ENCODE results near the gene DOCK1.
A peak's percentile ranks its signal among the peaks of the same experiment; 100 is the strongest.

Gene DOCK1

GRCh38 chr10:127431525-127431924, 526.3 kb downstream of the DOCK1 start:
- Histone ChIP-seq H3K9me3 (peaks cover 12% of the 10 kb centered on the region), H3K36me3 (no peaks in the 10 kb centered on the region), H3K4me3 (no peak overlapping the region), H3K9ac (no peak overlapping the region), H3K4me2 (no peak overlapping the region), H3K27me3 (no peaks in the 10 kb centered on the region), H3K27ac (no peak overlapping the region), H4K20me1 (no peaks in the 10 kb centered on the region), H3K4me1 (no peaks in the 10 kb centered on the region)
- TF ChIP-seq Cebpa-rat (IDR thresholded peaks at IDR 0.05) = no peak

DNA sequence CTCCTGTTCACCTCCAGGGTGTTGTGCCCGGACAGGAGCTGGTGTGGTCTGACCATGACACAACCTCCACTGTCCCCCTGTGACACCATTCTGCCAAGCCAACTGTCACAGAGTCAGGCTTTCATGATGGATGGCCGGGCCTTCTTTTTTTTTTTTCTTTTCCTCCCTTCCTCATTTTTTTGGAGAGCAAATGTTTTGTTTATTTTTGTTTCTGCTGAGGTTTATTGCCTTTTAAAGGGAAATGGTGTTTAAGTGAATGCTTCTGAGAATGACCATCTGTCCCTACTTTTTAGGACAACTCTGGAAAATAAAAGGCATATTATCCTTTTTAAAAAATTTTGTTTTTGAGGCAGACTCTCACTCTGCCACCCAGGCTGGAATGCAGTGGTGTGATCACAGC, 528.8 kb downstream of the DOCK1 start:
- Histone ChIP-seq H3K36me3 (no peaks in the 10 kb centered on the region), H3K4me1 (no peaks in the 10 kb centered on the region), H3K27me3 (no peaks in the 10 kb centered on the region), H3K4me2 (no peak overlapping the region), H3K27ac (no peak overlapping the region), H3K9ac (no peak overlapping the region), H4K20me1 (no peaks in the 10 kb centered on the region), H3K9me3 (peaks cover 12% of the 10 kb centered on the region), H3K4me3 (no peak overlapping the region)
- no peak for TF ChIP-seq Cebpa-rat (IDR thresholded peaks at IDR 0.05)

DNA sequence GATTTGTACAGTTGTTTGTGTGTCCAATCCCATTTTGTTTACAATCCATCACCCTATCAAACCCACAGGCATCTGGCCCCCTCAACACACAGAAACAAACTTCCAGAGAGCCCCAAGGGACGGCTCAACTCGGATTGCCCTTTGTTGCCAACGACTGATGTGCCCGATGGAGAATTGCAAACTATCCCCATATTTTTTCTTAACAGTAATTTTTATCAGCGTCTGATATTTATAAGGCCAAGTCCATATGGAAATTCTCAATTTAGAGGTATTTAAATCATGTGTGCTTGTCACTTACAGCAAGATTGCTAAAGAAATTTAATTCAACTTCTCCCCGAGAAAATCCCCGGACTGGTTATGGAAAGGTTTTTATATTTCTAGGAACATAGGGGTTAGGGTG, 530.0 kb downstream of the DOCK1 start:
- Histone ChIP-seq H3K36me3 (no peaks in the 10 kb centered on the region), H3K4me3 (no peak overlapping the region)
- TF ChIP-seq Cebpa-rat (IDR thresholded peaks at IDR 0.05) = no peak

GRCh38 chr10:127440371-127440770, 535.1 kb downstream of the DOCK1 start:
- Histone ChIP-seq H3K4me1 (peaks cover 32% of the 10 kb centered on the region), H3K27me3 (no peaks in the 10 kb centered on the region), H3K9ac (no peak overlapping the region), H3K9me3 (no peaks in the 10 kb centered on the region), H3K4me3 (no peak overlapping the region), H3K4me2 (no peak overlapping the region), H3K36me3 (no peaks in the 10 kb centered on the region), H4K20me1 (no peaks in the 10 kb centered on the region), H3K27ac (no peak overlapping the region)
- TF ChIP-seq Cebpa-rat (IDR thresholded peaks at IDR 0.05) = no peak

More for the DNA sequence above, 530.0 kb downstream of the DOCK1 start:
- Histone ChIP-seq H4K20me1 (no peaks in the 10 kb centered on the region), H3K27ac (no peak overlapping the region), H3K4me1 (no peaks in the 10 kb centered on the region), H3K27me3 (no peaks in the 10 kb centered on the region), H3K9ac (no peak overlapping the region), H3K9me3 (peaks cover 12% of the 10 kb centered on the region), H3K4me2 (no peak overlapping the region)

DNA sequence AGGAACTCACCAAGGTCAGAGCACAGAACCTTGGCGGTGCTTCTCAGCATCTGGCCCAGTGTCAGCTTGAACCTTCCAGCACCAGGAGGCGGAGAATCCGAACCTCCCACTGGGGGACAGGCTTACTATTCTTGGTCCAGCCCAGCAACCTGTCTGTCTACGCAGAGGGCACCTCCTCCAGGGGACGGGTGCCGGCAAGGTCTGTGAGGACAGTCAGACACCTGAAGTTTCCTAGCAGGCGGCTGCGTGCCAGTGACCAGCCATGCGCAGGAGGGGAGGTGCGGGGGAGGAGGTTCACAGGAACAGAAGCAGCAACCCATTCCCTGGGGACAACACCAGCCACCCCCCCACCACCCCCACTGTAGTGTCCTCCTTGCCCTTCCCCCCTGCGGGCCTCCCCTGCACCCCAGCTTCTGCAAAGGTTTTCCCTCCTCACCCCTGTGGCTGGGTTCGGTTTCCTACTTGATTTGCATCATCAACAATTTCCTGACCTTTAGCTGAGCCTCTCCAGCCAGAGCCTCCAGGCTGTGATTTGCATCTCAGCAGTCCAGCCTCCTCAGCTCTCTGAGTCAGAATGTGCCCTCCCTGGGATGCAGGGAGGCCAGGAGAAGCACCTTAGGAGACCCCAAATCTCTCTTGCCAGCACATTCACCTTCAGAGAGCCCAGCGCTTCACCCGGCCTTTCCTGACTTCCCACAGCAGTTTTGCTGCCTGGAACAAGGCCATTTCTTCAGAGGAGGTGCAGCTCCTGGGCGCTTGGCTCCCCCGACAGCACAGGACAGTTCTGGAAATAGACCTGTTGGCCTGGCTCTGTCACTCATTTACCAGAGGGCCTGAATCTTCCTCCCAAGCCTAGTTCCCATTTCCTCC, 536.4 kb downstream of the DOCK1 start:
- H3K27ac ChIP-seq = no peak overlapping the region
- peaks cover 32% of the 10 kb centered on the region for H3K4me1 ChIP-seq
- no peaks in the 10 kb centered on the region for H3K9me3 ChIP-seq
- H4K20me1 ChIP-seq = no peaks in the 10 kb centered on the region
- no peak overlapping the region for H3K9ac ChIP-seq
- no peak for TF ChIP-seq Cebpa-rat (IDR thresholded peaks at IDR 0.05)
- H3K36me3 ChIP-seq = no peaks in the 10 kb centered on the region
- no peak overlapping the region for H3K4me3 ChIP-seq
- H3K4me2 ChIP-seq = peak overlapping the region; percentile 59
- no peaks in the 10 kb centered on the region for H3K27me3 ChIP-seq

GRCh38 chr10:127442220-127442525, 536.9 kb downstream of the DOCK1 start:
- Histone ChIP-seq H3K4me1 (peaks cover 32% of the 10 kb centered on the region), H3K27ac (no peak overlapping the region), H3K4me2 (peak overlapping the region; percentile 59; the same call in 1 of the 2 replicates), H3K9me3 (no peaks in the 10 kb centered on the region), H3K36me3 (no peaks in the 10 kb centered on the region), H3K4me3 (no peak overlapping the region), H4K20me1 (no peaks in the 10 kb centered on the region), H3K9ac (no peak overlapping the region), H3K27me3 (no peaks in the 10 kb centered on the region)
- no peak for TF ChIP-seq Cebpa-rat (IDR thresholded peaks at IDR 0.05)

DNA sequence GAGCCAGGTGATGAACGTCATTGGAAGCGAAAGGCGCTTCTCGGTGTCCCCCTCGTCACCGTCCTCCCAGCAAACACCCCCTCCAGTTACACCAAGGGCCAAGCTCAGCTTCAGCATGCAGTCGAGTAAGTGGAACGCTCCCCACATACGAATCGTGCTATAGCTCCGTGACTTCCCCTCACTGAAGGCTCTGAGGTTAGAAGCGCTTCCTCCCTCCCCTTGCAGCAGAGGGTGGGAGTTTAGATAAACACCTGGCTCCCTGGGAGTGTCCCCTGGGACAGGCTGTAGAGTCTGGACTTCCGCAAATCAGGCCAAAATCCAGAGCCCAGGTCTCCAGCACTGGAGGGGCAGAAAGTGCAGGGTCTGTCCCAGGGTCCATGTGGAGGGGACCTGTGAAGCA, 538.9 kb downstream of the DOCK1 start:
- Histone ChIP-seq H3K36me3 (no peaks in the 10 kb centered on the region), H3K27ac (no peak overlapping the region), H3K4me2 (peak overlapping the region; percentile 49), H4K20me1 (no peaks in the 10 kb centered on the region), H3K4me3 (no peak overlapping the region), H3K4me1 (peaks cover 32% of the 10 kb centered on the region), H3K27me3 (no peaks in the 10 kb centered on the region), H3K9me3 (no peaks in the 10 kb centered on the region), H3K9ac (no peak overlapping the region)
- no peak for TF ChIP-seq Cebpa-rat (IDR thresholded peaks at IDR 0.05)

- Histone ChIP-seq H3K4me3 (no peak overlapping the region), H3K9ac (no peak overlapping the region), H3K4me2 (no peak overlapping the region)
These were observed 542.0 kb downstream of the DOCK1 start for GRCh38 chr10:127447197-127447596.

DNA sequence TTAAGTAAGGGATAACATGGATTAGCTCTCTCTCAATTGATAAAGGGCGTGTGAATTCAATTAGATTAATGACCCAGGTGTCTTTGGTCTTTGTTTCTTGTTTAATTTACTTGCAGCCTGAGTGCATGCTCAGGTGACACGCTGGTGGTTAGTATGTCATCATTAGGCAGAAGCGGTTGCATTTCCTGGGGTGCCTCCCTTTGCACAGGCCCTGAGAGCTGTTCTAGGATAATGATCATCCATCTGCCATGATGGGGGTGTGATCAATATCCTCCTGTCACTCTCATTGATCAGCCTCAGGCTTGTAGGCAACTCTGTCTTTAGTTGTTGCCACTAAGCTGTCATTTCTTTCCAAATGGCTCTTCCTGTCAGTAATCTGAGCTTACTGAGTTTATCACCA, 544.3 kb downstream of the DOCK1 start:
- no peak for TF ChIP-seq Cebpa-rat (IDR thresholded peaks at IDR 0.05)
- no peak overlapping the region for H3K27ac ChIP-seq
- H3K4me1 ChIP-seq = peaks cover 4% of the 10 kb centered on the region
- no peak overlapping the region for H3K9ac ChIP-seq
- H3K4me3 ChIP-seq = no peak overlapping the region
- no peaks in the 10 kb centered on the region for H3K36me3 ChIP-seq
- H3K27me3 ChIP-seq = no peaks in the 10 kb centered on the region
- no peak overlapping the region for H3K4me2 ChIP-seq
- no peaks in the 10 kb centered on the region for H3K9me3 ChIP-seq
- no peaks in the 10 kb centered on the region for H4K20me1 ChIP-seq

More at GRCh38 chr10:127447197-127447596, 542.0 kb downstream of the DOCK1 start:
- no peaks in the 10 kb centered on the region for H4K20me1 ChIP-seq
- no peaks in the 10 kb centered on the region for H3K36me3 ChIP-seq
- no peak overlapping the region for H3K27ac ChIP-seq
- peaks cover 14% of the 10 kb centered on the region for H3K4me1 ChIP-seq
- no peaks in the 10 kb centered on the region for H3K27me3 ChIP-seq
- no peaks in the 10 kb centered on the region for H3K9me3 ChIP-seq
- no peak for TF ChIP-seq Cebpa-rat (IDR thresholded peaks at IDR 0.05)

GRCh38 chr10:127450644-127451043, 545.4 kb downstream of the DOCK1 start:
- Histone ChIP-seq H3K27ac (no peak overlapping the region), H4K20me1 (no peaks in the 10 kb centered on the region), H3K27me3 (no peaks in the 10 kb centered on the region), H3K4me3 (no peak overlapping the region), H3K4me1 (peaks cover 3% of the 10 kb centered on the region; the same call in 1 of the 2 replicates), H3K4me2 (no peak overlapping the region), H3K9me3 (no peaks in the 10 kb centered on the region), H3K36me3 (no peaks in the 10 kb centered on the region), H3K9ac (no peak overlapping the region)
- no peak for TF ChIP-seq Cebpa-rat (IDR thresholded peaks at IDR 0.05)
